HCT116 (cell line): Measurements from ENCODE around the gene SHC4. TPM values are rescaled to one million over a fixed set of nuclear protein-coding genes. Genes with fewer than 3 reads are reported as not detected.

Experiments used
- ATAC-seq: fragments of 200-7000 bp; cut with Tn5 transposase; 2 replicates; pipeline ENCODE4 v1.9.1; 2020; ENCODE audit warnings: mild to moderate bottlenecking, moderate library complexity
- BruUV-seq: library from RNA; stranded (reverse); fragments of 400-500 nt; replicated peaks from 2 replicates; lab custom pipeline; 2021; lab: Mats Ljungman, UMichigan
- CTCF ChIA-PET: fragments of 300-600 bp; sonication (Branson Sonifier 250); formaldehyde crosslinking; loops from one replicate; lab custom pipeline; 2021; ENCODE audit warnings: antibody characterized with exemption; lab: Charles Lee
- POLR2A ChIA-PET: fragments of 300-600, 350-600 bp; sonication (Branson Sonifier 250); formaldehyde crosslinking; loops from one replicate; lab custom pipeline; 2021; ENCODE audit warnings: antibody characterized with exemption; lab: Charles Lee
- RAD21 ChIA-PET, 2 experiments: fragments of 300-600 bp; sonication (Branson Sonifier 250); formaldehyde crosslinking; loops; one replicate each; lab custom pipeline; 2023; ENCODE audit warnings: low total read pairs in 2 of 2; ENCODE audit not compliant: uncharacterized antibody in 2 of 2, unreplicated experiment in 2 of 2, low non-redundant PET in 1 of 2; lab: Charles Lee
- DNase-seq: peaks from one replicate; pipeline ENCODE4 v3.0.0-alpha.2; 2010; ENCODE audit warnings: low read depth, low spot score
- H2AFZ ChIP-seq: fragments of 200-600 bp; shearing (Covaris generic), sonication (generic); 2 replicates; pipeline ENCODE4 v1.6.1; 2017; ENCODE audit warnings: low read depth, mixed run types, mixed read lengths, antibody characterized with exemption, low read length; ENCODE audit not compliant: poor library complexity, severe bottlenecking
- H3K27ac ChIP-seq: 2 replicates; pipeline ENCODE4 v1.5.1; 2012; ENCODE audit warnings: low read depth, low read length
- H3K27me3 ChIP-seq: fragments of 200-600 bp; sonication (generic); 2 replicates; pipeline ENCODE4 v1.6.1; 2016; ENCODE audit warnings: mixed run types, low read length, mixed read lengths; ENCODE audit not compliant: insufficient read depth
- H3K36me3 ChIP-seq, 2 experiments: fragments of 200-500 bp in 1 of 2; fragments of 200-600 bp in 1 of 2; sonication (Bioruptor generic) in 1 of 2; sonication (generic) in 1 of 2; 2 replicates each; pipeline versions ENCODE4 v1.5.1 to v1.6.1; 2014 to 2016; ENCODE audit warnings: low read length in 2 of 2, inconsistent platforms in 1 of 2, mixed read lengths in 1 of 2, mixed run types in 1 of 2; ENCODE audit not compliant: insufficient read depth in 2 of 2, control insufficient read depth in 1 of 2
- H3K4me1 ChIP-seq, 2 experiments: fragments of 200-600 bp in 1 of 2; sonication (generic) in 1 of 2; 2 replicates each; pipeline versions ENCODE4 v1.5.1 to v1.6.1; 2012 to 2017; ENCODE audit warnings: low read length in 2 of 2, inconsistent platforms in 1 of 2, mild to moderate bottlenecking in 1 of 2, mixed read lengths in 1 of 2, mixed run types in 1 of 2, moderate library complexity in 1 of 2; ENCODE audit not compliant: insufficient read depth in 2 of 2, control insufficient read depth in 1 of 2
- H3K4me2 ChIP-seq: fragments of 200-600 bp; sonication (generic); 2 replicates; pipeline ENCODE4 v1.6.1; 2017; ENCODE audit warnings: mixed run types, low read length, mixed read lengths
- H3K4me3 ChIP-seq, 2 experiments: fragments of 200-600 bp in 1 of 2; sonication (generic) in 1 of 2; replicated peaks in 1 of 2; 2 replicates each; pipeline ENCODE4 v1.5.1; 2011 to 2016; ENCODE audit warnings: low read length in 2 of 2, control low read depth in 1 of 2, low read depth in 1 of 2, mild to moderate bottlenecking in 1 of 2, mixed read lengths in 1 of 2, mixed run types in 1 of 2
- H3K79me2 ChIP-seq: fragments of 200-600 bp; sonication (generic); 2 replicates; pipeline ENCODE4 v1.6.1; 2017; ENCODE audit warnings: mild to moderate bottlenecking, mixed run types, low read length, moderate library complexity, mixed read lengths; ENCODE audit not compliant: insufficient read depth
- H3K9ac ChIP-seq: fragments of 200-600 bp; sonication (generic); 2 replicates; pipeline ENCODE4 v1.6.1; 2016; ENCODE audit warnings: low read length, mixed read lengths
- H3K9me2 ChIP-seq: fragments of 200-600 bp; sonication (generic), shearing (Covaris generic); 2 replicates; pipeline ENCODE4 v1.6.1; 2017; ENCODE audit warnings: mixed run types, mild to moderate bottlenecking, moderate library complexity; ENCODE audit not compliant: insufficient read depth
- H3K9me3 ChIP-seq, 2 experiments: fragments of 200-500 bp in 1 of 2; fragments of 200-600 bp in 1 of 2; sonication (Bioruptor generic) in 1 of 2; sonication (generic) in 1 of 2; 2 replicates each; pipeline ENCODE4 v1.6.1; 2014 to 2017; ENCODE audit warnings: low read length in 2 of 2, mixed read lengths in 2 of 2, inconsistent platforms in 1 of 2, low read depth in 1 of 2, mild to moderate bottlenecking in 1 of 2, mixed run types in 1 of 2, moderate library complexity in 1 of 2; ENCODE audit not compliant: control insufficient read depth in 1 of 2, insufficient read depth in 1 of 2
- H4K20me1 ChIP-seq: fragments of 200-600 bp; sonication (generic), shearing (Covaris generic); 2 replicates; pipeline ENCODE4 v1.6.1; 2017; ENCODE audit warnings: mixed run types, mild to moderate bottlenecking, moderate library complexity; ENCODE audit not compliant: insufficient read depth
- CEBPB ChIP-seq: IDR thresholded peaks from 2 replicates; pipeline ENCODE4 v1.6.1; 2012; ENCODE audit warnings: low read depth
- EGR1 ChIP-seq: IDR thresholded peaks from 2 replicates; pipeline ENCODE4 v1.6.1; 2012; ENCODE audit warnings: low read depth
- ELF1 ChIP-seq: IDR thresholded peaks from 2 replicates; pipeline ENCODE4 v1.6.1; 2012; ENCODE audit warnings: low read depth, borderline replicate concordance
- FOSL1 ChIP-seq: IDR thresholded peaks from 2 replicates; pipeline ENCODE4 v1.6.1; 2012; ENCODE audit warnings: low read depth
- POLR2A ChIP-seq: IDR thresholded peaks from 2 replicates; pipeline ENCODE4 v1.7.0; 2011; ENCODE audit warnings: borderline replicate concordance; ENCODE audit not compliant: insufficient read depth, insufficient read length; ENCODE audit errors: extremely low read depth
- SRF ChIP-seq: IDR thresholded peaks from 2 replicates; pipeline ENCODE4 v1.6.1; 2012; ENCODE audit warnings: low read depth
- TCF7L2 ChIP-seq: IDR thresholded peaks from 2 replicates; pipeline ENCODE4 v1.7.0; 2011; ENCODE audit warnings: borderline replicate concordance, inconsistent platforms; ENCODE audit not compliant: insufficient read depth, insufficient read length; ENCODE audit errors: extremely low read depth
- YY1 ChIP-seq: IDR thresholded peaks from 2 replicates; pipeline ENCODE4 v1.6.1; 2011; ENCODE audit warnings: low read length, low read depth, moderate library complexity, mild to moderate bottlenecking; ENCODE audit not compliant: insufficient replicate concordance; ENCODE audit errors: extremely low read depth
- ZFX ChIP-seq: fragments of 450-650 bp; IDR thresholded peaks from 2 replicates; pipeline ENCODE4 v1.6.1; 2017
- intact Hi-C: fragments of 100-400 bp; cut with micrococcal nuclease; formaldehyde crosslinking; loops from 2 replicates; pipeline ENCODE4 v1.10.0; 2022
- total RNA-seq: library from RNA; stranded (reverse); gene quantifications from one replicate; pipeline ENCODE4 v1.2.1, GENCODE V29; 2021; ENCODE audit not compliant: unreplicated experiment
- TF ChIP-seq, protein P1 (sequence below): IDR thresholded peaks from 2 replicates; pipeline ENCODE4 v1.6.1; 2011; ENCODE audit warnings: mild to moderate bottlenecking, low read length, moderate library complexity; ENCODE audit not compliant: insufficient replicate concordance; ENCODE audit errors: extremely low read depth

The SHC4 gene
- total RNA-seq, 1 experiment from 2014 or later = 0.44 TPM

DNA sequence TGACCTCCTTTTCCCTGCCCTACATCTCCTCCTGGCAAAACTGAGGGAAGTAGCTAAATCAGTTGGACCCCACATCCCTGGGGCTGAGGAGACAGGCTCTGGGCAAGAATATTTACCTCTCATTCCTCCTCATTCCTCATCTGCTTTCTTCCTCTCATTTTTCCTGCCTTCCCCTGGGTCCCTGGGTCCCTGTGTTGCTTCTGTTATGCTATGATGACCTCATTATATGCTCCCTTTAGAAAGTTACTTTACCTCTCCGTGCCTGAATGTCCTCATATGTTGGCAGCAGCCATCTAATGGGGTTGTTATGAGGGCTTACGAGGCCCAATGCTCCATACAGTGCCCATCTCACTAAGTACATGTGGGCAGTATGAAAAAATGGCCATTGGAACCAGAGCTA, 1.2 kb upstream of the SHC4 start:
- intact Hi-C loops = loop anchor here (10.0 kb wide), 1 partner anchor 610 kb away; no protein-coding TSS in a partner anchor
- Histone ChIP-seq H3K9ac (no peak overlapping the region), H3K4me1 (peaks cover 4 to 18% of the 10 kb centered on the region in 2 experiments; a peak in 3 of 4 replicates), H3K79me2 (no peaks in the 10 kb centered on the region), H3K27ac (no peak overlapping the region), H3K4me3 (no peak overlapping the region), H4K20me1 (no peaks in the 10 kb centered on the region), H3K9me3 (no peaks in the 10 kb centered on the region), H2AFZ (peak overlapping the region; percentile 34), H3K4me2 (no peak overlapping the region), H3K9me2 (no peaks in the 10 kb centered on the region), H3K36me3 (no peaks in the 10 kb centered on the region), H3K27me3 (no peaks in the 10 kb centered on the region)
- ATAC-seq = no peak
- ChIA-PET CTCF (interaction anchor here (1.2 to 5.2 kb wide), 3 partner anchors 10 to 103 kb away, joined by 5 to 68 read pairs (median 46); no protein-coding TSS in a partner anchor), POLR2A (no interaction called here), RAD21 (interaction anchor here (1.5 to 1.6 kb wide), 2 partner anchors 87 to 103 kb away, joined by 4 read pairs; partner anchors contain the start of gene EID1 (in 1 of the 2))
- DNase-seq = no peak
- no TSS peak for BruUV-seq
- TF ChIP-seq SRF = no peak
- no peak for TF ChIP-seq ZFX
- TF ChIP-seq EGR1 = no peak
- no peak for TF ChIP-seq POLR2A
- no peak for TF ChIP-seq CEBPB
- TF ChIP-seq FOSL1 = no peak
- no peak for TF ChIP-seq ELF1
- TF ChIP-seq TCF7L2 = no peak
- TF ChIP-seq, protein P1, sequence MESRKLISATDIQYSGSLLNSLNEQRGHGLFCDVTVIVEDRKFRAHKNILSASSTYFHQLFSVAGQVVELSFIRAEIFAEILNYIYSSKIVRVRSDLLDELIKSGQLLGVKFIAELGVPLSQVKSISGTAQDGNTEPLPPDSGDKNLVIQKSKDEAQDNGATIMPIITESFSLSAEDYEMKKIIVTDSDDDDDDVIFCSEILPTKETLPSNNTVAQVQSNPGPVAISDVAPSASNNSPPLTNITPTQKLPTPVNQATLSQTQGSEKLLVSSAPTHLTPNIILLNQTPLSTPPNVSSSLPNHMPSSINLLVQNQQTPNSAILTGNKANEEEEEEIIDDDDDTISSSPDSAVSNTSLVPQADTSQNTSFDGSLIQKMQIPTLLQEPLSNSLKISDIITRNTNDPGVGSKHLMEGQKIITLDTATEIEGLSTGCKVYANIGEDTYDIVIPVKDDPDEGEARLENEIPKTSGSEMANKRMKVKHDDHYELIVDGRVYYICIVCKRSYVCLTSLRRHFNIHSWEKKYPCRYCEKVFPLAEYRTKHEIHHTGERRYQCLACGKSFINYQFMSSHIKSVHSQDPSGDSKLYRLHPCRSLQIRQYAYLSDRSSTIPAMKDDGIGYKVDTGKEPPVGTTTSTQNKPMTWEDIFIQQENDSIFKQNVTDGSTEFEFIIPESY = no peak
- TF ChIP-seq YY1 = no peak
- TF ChIP-seq, all 23 proteins: peak for 0
